Transverse colon (tissue), 4 donors: ENCODE data around the gene CELF6. TPM values are rescaled to one million over a fixed set of nuclear protein-coding genes. Genes with fewer than 3 reads are reported as not detected.

Experiments
- DNase-seq: peaks from one replicate; pipeline ENCODE4 v3.0.0-alpha.2; 2019
- H3K27ac ChIP-seq, 4 donors: fragments of 200-600 bp; sonication (generic); 2 replicates each; pipeline ENCODE4 v1.5.1; 2016 to 2018; ENCODE audit warnings: inconsistent platforms in 4 of 4
- H3K27me3 ChIP-seq: fragments of 200-600 bp; sonication (generic); 2 replicates; pipeline ENCODE4 v1.5.1; 2017; ENCODE audit warnings: inconsistent platforms
- H3K36me3 ChIP-seq, 4 donors: fragments of 200-600 bp; sonication (generic); 2 replicates each; pipeline ENCODE4 v1.5.1; 2017 to 2019; ENCODE audit warnings: inconsistent platforms in 4 of 4
- H3K4me1 ChIP-seq, 4 donors: fragments of 200-600 bp; sonication (generic); 2 replicates each; pipeline ENCODE4 v1.5.1; 2017 to 2020; ENCODE audit warnings: inconsistent platforms in 4 of 4
- H3K4me3 ChIP-seq, 4 donors: fragments of 200-600 bp; sonication (generic); 1 replicate in 1 of 4; 2 replicates in 3 of 4; pipeline versions ENCODE4 v1.5.1 to v1.6.1; 2017 to 2019; ENCODE audit warnings: inconsistent platforms in 4 of 4
- H3K9me3 ChIP-seq, 2 donors: fragments of 200-600 bp; sonication (generic); 2 replicates each; pipeline ENCODE4 v1.5.1; 2017 to 2019; ENCODE audit warnings: inconsistent platforms in 2 of 2
- EP300 ChIP-seq: sonication (generic); formaldehyde crosslinking; IDR thresholded peaks from one replicate; pipeline ENCODE4 v1.6.1; 2017; ENCODE audit warnings: antibody characterized with exemption, low read depth
- POLR2A ChIP-seq: fragments of 450-650 bp; IDR thresholded peaks from one replicate; pipeline ENCODE4 v1.6.1; 2016; ENCODE audit warnings: antibody characterized with exemption, mild to moderate bottlenecking, moderate library complexity
- POLR2AphosphoS5 ChIP-seq, 3 donors: sonication (generic); formaldehyde crosslinking; IDR thresholded peaks; one replicate each; pipeline ENCODE4 v1.6.1; 2016; ENCODE audit warnings: antibody characterized with exemption in 3 of 3
- WGBS, 2 donors: methylation state at CpG; one replicate each; pipeline ENCODE4 v1.1.5; 2018; ENCODE audit warnings: low coverage in 1 of 2; 5-methylcytosine and 5-hydroxymethylcytosine counted together
- in situ Hi-C, 4 donors: fragments of 200-750 bp; cut with MboI; loops; one replicate each; pipeline versions ENCODE4 v1.15.0 to v1.15.1; 2017; ENCODE audit warnings: low sequenced_read_pairs in 3 of 4, low pct_ligation_motif_present in 1 of 4, low pct_unique_long_range_greater_than_20kb in 1 of 4
- intact Hi-C: fragments of 100-400 bp; cut with DNase I; formaldehyde crosslinking; loops from one replicate; pipeline ENCODE4 v1.15.1; 2023; ENCODE audit warnings: low total_unique reads
- total RNA-seq, 4 donors: library from RNA; depleted of rRNA; stranded (reverse); fragments of >200 nt; gene quantifications; one replicate each; pipeline ENCODE4 v1.1.0, GENCODE V29; 2016
- TF ChIP-seq, protein P1 (sequence below), 5 experiments: fragments of 200-600 bp in 3 of 5; fragments of 450-650 bp in 2 of 5; sonication (generic) in 3 of 5; IDR thresholded peaks; 1 replicate in 2 of 5; 2 replicates in 3 of 5; pipeline ENCODE4 v1.5.1; 2016 to 2017; ENCODE audit warnings: antibody characterized with exemption in 5 of 5, inconsistent platforms in 3 of 5, mild to moderate bottlenecking in 2 of 5, moderate library complexity in 1 of 5

The CELF6 gene
- total RNA-seq, 4 donors from 2014 or later = 1.5 to 12.9 (median 4.7) TPM

DNA sequence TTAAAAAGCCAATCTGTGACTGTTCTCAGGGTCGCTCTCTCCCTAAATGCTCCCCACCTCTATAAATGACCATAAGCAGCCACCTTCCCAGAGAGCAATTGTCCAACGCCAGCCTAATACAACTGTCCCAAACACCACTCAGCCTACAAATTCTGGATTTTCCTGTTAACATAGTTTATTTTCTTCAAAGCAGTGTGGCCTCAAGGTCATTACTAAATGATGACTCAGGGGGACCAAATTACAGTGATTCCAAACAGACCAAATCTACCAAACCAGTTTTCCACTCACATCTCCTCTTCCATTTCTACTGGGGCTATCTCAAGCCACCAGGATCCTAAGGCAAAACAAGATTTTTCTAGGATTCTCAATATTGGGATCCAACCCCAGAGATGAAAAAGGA lies 33.3 kb upstream of the CELF6 start:
- no peak overlapping the region for H3K27ac ChIP-seq
- no peak overlapping the region for H3K4me3 ChIP-seq
- TF ChIP-seq POLR2AphosphoS5 (IDR thresholded peaks at IDR 0.05) = no peak
- no peak for TF ChIP-seq POLR2A
- TF ChIP-seq, protein P1, sequence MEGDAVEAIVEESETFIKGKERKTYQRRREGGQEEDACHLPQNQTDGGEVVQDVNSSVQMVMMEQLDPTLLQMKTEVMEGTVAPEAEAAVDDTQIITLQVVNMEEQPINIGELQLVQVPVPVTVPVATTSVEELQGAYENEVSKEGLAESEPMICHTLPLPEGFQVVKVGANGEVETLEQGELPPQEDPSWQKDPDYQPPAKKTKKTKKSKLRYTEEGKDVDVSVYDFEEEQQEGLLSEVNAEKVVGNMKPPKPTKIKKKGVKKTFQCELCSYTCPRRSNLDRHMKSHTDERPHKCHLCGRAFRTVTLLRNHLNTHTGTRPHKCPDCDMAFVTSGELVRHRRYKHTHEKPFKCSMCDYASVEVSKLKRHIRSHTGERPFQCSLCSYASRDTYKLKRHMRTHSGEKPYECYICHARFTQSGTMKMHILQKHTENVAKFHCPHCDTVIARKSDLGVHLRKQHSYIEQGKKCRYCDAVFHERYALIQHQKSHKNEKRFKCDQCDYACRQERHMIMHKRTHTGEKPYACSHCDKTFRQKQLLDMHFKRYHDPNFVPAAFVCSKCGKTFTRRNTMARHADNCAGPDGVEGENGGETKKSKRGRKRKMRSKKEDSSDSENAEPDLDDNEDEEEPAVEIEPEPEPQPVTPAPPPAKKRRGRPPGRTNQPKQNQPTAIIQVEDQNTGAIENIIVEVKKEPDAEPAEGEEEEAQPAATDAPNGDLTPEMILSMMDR (IDR thresholded peaks at IDR 0.05) = no peak
- no peak for TF ChIP-seq EP300
- in situ Hi-C loops (no loop called here), intact Hi-C loops (no loop called here)
- no peak for DNase-seq
- no peaks in the 10 kb centered on the region for H3K9me3 ChIP-seq
- peaks cover 0 to 66% (median 28%) of the 10 kb centered on the region in 4 donors for H3K36me3 ChIP-seq
- peaks cover 0 to 4% (median under 1%) of the 10 kb centered on the region in 4 donors for H3K4me1 ChIP-seq
- 98% methylated on average over 2 of the region's 2 CpGs; no CpG with 5 or more reads in 1 of the 2 donors for WGBS, 2 donors
- H3K27me3 ChIP-seq = no peaks in the 10 kb centered on the region

- Histone ChIP-seq H3K27me3 (no peaks in the 10 kb centered on the region), H3K4me3 (no peak overlapping the region), H3K36me3 (peaks cover 0 to 58% (median 23%) of the 10 kb centered on the region in 4 donors), H3K4me1 (no peaks in the 10 kb centered on the region), H3K9me3 (no peaks in the 10 kb centered on the region), H3K27ac (no peak overlapping the region)
- WGBS, 2 donors = 81% methylated on average over 3 of the region's 3 CpGs; no CpG with 5 or more reads in 1 of the 2 donors
- in situ Hi-C loops (no loop called here), intact Hi-C loops (no loop called here)
- TF ChIP-seq POLR2A (no peak), EP300 (no peak), POLR2AphosphoS5 (IDR thresholded peaks at IDR 0.05) (no peak)
- TF ChIP-seq, protein P1 (IDR thresholded peaks at IDR 0.05) = no peak
- DNase-seq = no peak
These were observed 25.8 kb upstream of the CELF6 start for GRCh38 chr15:72345806-72346205.

DNA sequence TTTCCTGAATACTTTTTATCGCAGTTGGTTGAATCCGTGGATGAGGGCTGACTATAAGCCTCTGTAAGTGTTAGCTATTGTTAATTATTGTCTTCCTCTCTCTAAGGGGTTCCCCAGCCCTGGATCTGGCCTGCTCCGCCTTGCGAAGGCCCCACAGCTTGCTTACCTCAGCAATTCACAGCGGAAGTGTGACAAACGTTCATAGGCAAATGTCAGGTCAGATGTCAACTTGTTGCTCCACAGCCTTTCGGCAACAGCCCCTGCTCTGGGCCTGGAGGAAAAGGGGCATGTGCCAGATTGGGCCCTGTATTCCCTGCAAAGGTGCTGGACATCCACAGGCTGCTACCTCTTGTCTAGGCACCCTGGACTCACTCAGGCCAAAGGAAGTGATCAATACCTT lies 25.3 kb upstream of the CELF6 start:
- TF ChIP-seq POLR2A (no peak), EP300 (no peak), POLR2AphosphoS5 (IDR thresholded peaks at IDR 0.05) (no peak)
- TF ChIP-seq, protein P1 (IDR thresholded peaks at IDR 0.05) = no peak
- 87 to 88% methylated on average over 2 to 7 of the region's 7 CpGs for WGBS, 2 donors
- intact Hi-C loops (no loop called here), in situ Hi-C loops (no loop called here)
- Histone ChIP-seq H3K4me3 (no peak overlapping the region), H3K9me3 (no peaks in the 10 kb centered on the region), H3K4me1 (no peaks in the 10 kb centered on the region), H3K27ac (no peak overlapping the region), H3K27me3 (no peaks in the 10 kb centered on the region), H3K36me3 (peaks cover 0 to 55% (median 20%) of the 10 kb centered on the region in 4 donors)
- DNase-seq = no peak

DNA sequence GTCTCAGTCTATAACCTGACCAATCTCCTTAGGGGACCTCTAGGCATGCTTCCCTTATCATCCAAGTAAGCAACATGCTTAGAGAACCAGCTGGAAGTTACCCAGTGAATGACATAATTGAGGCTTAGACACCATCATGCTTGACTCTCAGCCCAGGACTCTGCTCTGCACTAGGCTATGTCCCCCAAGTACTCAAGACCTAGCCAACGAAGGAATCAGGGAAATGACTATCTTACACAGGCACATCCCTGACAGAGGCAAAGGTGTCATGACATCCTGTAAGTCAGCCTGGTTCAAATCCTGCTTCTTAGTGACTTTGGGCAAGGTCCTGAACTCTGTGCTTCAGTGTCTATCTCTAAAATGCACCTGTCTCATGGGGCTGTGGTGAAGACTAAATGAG lies 24.6 kb upstream of the CELF6 start:
- WGBS, 2 donors = 85% methylated on average over 1 of the region's 1 CpG; no CpG with 5 or more reads in 1 of the 2 donors
- no peak overlapping the region for H3K27ac ChIP-seq
- no peak for DNase-seq
- TF ChIP-seq POLR2A (no peak), EP300 (no peak), POLR2AphosphoS5 (IDR thresholded peaks at IDR 0.05) (no peak)
- TF ChIP-seq, protein P1 (IDR thresholded peaks at IDR 0.05) = no peak
- in situ Hi-C loops (no loop called here), intact Hi-C loops (no loop called here)
- H3K4me1 ChIP-seq = no peaks in the 10 kb centered on the region
- no peak overlapping the region for H3K4me3 ChIP-seq
- H3K9me3 ChIP-seq = no peaks in the 10 kb centered on the region
- peaks cover 0 to 50% (median 17%) of the 10 kb centered on the region in 4 donors for H3K36me3 ChIP-seq
- no peaks in the 10 kb centered on the region for H3K27me3 ChIP-seq
